GM21825 (cell line): Measurements from ENCODE around the gene SLC1A7.

Experiments used
- ATAC-seq: cut with Tn5 transposase; IDR thresholded peaks from one replicate; pipeline ENCODE4 v1.9.1; 2021; ENCODE audit warnings: mild to moderate bottlenecking, moderate library complexity; ENCODE audit not compliant: unreplicated experiment

SLC1A7 gene

DNA sequence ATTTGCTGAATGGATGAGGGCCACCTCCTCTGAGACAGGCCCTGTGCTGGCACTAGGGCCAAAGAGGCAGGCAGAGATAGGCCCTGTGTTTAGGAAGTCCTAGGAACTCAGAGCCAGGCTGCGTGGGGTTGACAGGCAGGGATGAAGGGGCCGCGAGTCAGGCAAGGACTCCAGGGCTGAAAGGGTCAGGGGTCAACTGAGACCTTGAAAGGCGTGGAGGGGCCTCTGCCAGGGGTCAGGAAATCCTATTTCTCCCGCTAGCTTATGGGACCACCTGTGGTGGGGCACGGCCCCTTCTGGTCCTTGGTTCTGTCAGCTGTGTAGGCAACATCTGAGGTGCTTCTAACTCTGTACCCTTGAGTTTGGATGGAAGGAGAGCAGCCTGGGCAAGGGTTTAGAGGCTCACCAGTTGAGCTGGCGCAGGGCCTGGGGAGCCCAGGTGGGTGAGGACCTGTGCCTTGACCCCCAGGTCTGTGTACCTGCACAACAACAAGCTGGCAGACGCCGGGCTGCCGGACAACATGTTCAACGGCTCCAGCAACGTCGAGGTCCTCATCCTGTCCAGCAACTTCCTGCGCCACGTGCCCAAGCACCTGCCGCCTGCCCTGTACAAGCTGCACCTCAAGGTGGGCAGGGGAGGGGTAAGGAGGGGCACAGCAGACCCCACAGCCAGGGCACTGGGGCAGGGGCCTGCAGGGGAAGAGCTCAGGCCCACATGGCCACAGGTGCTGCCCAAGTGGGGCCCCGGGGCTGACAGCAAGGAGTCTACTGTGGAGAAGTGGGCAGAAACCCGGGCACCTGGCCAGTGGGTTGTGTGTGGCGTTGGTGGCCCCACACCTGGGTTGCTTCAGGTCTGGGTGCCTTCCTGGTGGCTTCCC is 65.5 kb downstream of the SLC1A7 start:
- no peak for ATAC-seq

DNA sequence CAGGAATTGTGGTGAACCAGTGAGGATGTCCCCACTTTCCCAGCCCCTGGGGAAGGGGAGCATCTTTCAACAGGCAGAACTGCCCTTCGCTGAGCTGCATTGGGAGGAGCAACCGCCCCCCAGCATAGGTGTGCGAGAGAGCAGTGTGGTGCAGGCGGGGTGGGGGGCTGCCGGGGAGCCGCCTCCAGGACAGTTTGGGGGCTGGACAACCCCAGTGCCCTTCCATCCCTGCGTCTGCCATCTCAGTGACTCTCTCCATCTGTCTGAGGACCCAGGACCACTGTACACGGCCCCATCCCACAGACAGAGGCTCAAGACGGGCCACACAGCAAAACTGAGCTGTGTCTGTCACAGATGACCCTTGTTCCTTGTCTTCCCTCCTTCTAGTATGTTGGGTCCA is 66.3 kb downstream of the SLC1A7 start:
- no peak for ATAC-seq

DNA sequence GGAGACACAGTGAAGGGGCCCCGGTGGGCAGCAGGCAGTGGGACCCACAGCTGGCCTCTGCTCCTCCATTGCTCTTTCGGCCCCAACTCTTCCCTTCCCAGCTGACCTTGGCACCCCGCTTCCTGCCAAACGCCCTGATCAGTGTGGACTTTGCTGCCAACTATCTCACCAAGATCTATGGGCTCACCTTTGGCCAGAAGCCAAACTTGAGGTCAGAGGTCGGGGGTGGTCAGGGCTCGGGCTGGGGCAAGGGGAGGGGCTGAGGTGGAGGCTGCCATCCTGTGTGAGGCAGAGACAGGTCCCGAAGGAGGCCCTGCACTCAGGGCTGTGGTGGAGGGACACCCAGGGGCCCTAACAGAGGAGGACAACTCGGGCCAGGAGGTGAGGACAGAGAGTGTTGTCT is 66.7 kb downstream of the SLC1A7 start:
- ATAC-seq, result no peak

DNA sequence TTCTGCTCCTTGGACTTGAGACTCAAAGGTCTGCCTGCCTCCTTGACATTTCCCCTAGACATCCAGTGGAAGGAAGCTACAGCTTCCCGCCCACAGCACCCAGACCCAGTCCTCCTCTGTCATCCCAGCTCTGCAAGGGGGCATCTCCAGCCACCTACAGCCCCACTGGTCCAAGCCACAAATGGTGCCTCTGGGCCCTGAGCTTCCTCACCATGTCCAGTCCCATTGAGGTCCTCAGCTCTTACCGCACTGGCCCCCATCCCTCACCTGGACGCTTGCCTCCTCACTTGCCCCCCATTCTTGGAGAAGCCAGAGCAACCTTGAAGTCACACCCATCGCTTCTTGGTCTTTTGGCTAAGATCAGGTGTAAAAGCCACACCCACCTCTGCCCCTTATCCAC is 67.2 kb downstream of the SLC1A7 start:
- ATAC-seq, result no peak

- ATAC-seq, result no peak
These were observed 67.9 kb downstream of the SLC1A7 start for GRCh38 chr1:53074313-53075154.

GRCh38 chr1:53073868-53074311 is 68.5 kb downstream of the SLC1A7 start:
- no peak for ATAC-seq

GRCh38 chr1:53073287-53073686 is 69.2 kb downstream of the SLC1A7 start:
- ATAC-seq, result no peak

- no peak for ATAC-seq
These were observed 70.5 kb downstream of the SLC1A7 start for GRCh38 chr1:53071915-53072314.

DNA sequence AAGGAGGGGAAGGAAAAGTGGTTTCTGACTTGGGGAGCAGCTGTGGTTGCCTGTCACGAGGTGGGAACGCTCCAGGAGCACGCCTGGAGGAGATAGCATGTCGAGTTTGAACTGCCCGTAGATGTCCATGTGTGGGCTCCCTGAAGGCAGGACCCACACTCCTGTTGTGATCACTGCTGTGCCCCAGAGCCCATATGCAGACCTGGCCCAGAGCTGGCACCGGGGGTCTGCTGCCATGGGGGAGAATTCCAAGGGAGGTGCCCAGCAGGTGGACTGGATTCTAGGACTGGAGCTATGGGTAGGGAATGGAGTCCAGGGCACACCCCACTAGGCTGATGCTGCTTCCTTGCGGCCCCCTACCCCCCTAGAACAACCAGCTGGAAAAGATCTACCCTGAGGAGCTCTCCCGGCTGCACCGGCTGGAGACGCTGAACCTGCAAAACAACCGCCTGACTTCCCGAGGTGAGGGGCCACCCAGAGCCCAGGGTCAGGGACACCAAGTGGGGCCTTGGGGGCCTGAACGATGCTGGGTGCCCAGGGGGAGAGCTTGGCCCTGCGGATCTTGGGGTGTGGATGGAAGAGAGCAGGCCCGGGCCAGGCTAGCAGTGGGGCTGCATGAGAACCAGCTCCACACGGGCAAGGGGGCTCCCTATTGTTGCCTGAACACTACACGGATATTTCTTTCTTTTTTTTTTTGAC is 71.1 kb downstream of the SLC1A7 start:
- no peak for ATAC-seq

DNA sequence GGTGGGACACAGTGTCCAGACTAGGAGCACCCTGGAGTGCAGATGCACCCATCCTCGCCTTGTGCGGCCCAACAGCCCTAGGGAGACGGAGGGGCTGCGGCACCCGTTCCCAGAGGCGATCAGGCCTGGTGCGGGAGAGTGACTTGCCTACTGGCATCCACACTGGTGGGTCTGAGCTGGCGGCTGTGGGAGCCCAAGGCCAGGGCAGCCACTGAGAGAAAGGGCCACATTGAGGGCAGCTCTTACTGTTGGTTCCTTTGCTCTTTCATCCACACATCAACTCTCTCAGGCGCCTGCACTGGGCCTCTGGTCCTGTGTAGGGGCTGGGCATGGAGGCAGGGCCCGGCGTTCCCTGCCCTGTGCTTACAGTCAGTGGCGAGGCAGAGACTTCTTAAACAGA is 71.8 kb downstream of the SLC1A7 start:
- ATAC-seq, result no peak

- ATAC-seq, result no peak
These were observed 72.6 kb downstream of the SLC1A7 start for GRCh38 chr1:53069663-53070327.

DNA sequence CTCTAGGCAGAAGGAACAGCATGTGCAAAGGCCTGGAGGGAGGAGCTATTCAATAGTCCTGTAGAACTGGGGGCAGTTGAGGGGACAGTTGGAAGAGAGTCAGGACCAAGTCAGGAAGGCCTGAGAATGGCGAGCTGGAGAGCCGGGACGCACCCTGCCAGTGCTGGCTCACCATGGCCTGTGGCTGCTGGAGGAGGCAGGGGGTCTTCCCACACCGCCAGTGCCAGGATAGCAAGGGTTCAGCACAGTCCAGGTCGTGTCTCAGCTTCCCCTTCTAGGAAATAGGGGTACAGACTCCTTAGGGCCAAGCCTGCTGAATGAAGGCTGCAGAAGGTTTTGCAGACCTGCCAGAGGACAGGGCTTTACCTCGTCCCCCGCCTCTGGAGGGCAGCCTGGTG is 73.2 kb downstream of the SLC1A7 start:
- no peak for ATAC-seq

GRCh38 chr1:53068314-53069099 is 73.9 kb downstream of the SLC1A7 start:
- ATAC-seq, result no peak

GRCh38 chr1:53067886-53068285 is 74.6 kb downstream of the SLC1A7 start:
- ATAC-seq, result no peak

GRCh38 chr1:53066891-53067738 is 75.3 kb downstream of the SLC1A7 start:
- ATAC-seq, result no peak

- ATAC-seq, result no peak
These were observed 76.0 kb downstream of the SLC1A7 start for GRCh38 chr1:53066488-53066887.

DNA sequence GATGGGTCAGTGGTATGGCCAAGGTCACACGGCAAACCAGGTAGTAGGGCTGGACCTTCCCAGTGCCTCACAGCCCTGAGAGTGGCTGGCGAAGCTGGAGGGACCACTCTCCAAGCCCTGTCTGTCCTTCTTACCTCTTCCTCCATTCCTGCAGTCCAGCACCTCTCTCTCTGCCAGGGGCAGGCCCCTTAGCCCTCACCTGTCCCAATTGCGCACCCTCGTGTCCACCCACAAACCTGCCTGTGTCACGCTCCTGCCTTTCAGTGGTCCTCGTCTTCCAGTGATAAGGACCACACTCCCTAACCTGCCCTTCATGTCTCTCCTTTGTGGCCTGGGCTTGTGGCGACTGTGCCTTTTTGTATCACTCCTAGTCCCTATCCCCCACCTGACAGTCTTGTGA is 77.0 kb downstream of the SLC1A7 start:
- no peak for ATAC-seq

DNA sequence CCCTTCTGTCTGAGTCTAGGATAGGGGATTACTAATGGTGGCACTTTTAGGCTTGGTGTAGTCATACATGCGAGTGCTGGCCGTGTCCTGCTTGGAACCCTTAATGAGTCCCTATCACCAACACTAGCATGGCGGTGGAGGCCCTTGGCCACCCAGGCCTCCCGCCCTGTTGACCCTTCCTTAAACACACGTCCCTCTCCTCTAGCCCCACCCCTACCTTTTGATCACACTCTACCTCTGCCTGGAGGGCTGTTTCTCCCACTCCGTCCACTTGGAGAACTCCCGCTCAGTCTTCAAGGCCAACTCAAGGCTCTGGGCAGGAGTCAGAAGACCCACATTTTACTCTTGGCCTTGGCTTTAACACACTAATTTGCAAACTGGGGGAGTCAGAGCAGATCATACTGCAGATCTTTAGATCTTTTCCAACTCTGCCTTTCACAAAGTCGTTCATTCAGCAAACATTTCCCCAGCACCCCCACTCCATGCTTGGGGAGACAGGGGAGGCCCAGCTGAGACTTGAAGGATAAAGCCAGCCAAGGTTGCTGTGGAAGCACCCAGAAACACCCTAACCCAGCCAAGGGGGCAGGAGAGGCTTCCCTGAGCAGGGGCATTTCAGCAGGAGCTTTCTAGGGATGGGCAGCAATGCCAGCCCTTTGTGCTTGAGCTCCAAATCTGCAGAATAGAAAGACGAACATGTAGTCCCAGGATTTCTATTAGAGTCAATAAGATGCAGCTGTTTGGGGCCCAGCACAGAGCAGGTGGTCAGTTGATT is 78.5 kb downstream of the SLC1A7 start:
- ATAC-seq, result no peak
